Measurements from ENCODE around the gene TENT5C. TPM values are rescaled to one million over a fixed set of nuclear protein-coding genes. Genes with fewer than 3 reads are reported as not detected.

Gene TENT5C
- total RNA-seq, 2 experiments from 2014 or later, result 20.7 to 20.8 TPM

DNA sequence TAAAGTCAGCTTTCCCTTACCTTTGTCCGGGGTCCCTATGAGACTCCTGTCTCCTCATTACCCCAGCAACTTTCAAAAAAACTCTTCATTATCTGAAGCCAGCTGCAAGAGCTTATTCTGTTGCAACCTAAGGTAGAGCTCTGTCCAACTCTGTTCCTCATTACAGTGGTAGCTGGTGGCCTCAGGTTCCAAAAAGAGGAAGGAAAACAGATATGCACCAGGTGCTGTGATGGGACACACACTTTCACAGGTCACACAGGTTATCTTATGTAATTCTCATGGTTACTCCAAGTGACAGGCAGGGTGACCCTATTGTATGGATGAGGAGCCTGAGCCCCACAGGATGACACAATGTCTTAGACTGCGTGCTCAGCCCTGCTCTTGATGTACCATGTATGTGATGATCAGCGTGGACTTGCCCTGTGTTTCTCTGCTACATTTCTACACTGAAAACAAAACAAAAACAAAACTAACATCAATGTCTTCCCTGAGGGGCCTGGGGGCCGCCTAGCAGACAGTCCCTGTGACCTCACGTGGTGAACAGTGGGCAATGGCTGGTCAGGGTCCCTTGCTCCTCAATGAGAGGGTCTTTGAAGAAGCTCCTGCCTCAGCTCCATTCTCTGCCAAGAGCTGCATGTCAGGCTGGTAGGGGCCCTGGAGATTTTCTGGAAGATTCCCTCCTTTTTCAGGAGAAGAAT is 9.7 kb upstream of the TENT5C start:
- no peak for DNase-seq
- Mint-ChIP-seq H3K27ac (no peak overlapping the region), H3K4me1 (ENCODE audit: low read depth) (no peaks in the 10 kb centered on the region), H3K27me3 (ENCODE audit: low read depth) (peaks cover 11% of the 10 kb centered on the region), H3K9me3 (ENCODE audit: insufficient read depth) (no peaks in the 10 kb centered on the region), H3K4me3 (no peak overlapping the region), H3K36me3 (ENCODE audit: low read depth) (no peaks in the 10 kb centered on the region)
- ChIA-PET POLR2A (interaction anchor here (0.7 kb wide), 1 partner anchor 16 kb away, joined by 4 read pairs; no protein-coding TSS in a partner anchor), CTCF (interaction anchor here (2.5 kb wide), 1 partner anchor 61 kb away, joined by 13 read pairs; no protein-coding TSS in a partner anchor)
- no peak for ATAC-seq

GRCh38 chr1:117598489-117598888 is 7.4 kb upstream of the TENT5C start:
- no peaks in the 10 kb centered on the region for H3K36me3 Mint-ChIP-seq (ENCODE audit: low read depth)
- H3K27me3 Mint-ChIP-seq (ENCODE audit: low read depth), result peaks cover 17% of the 10 kb centered on the region
- ChIA-PET CTCF (no interaction called here), POLR2A (no interaction called here)
- ATAC-seq (no peak), DNase-seq (no peak)
- no peak overlapping the region for H3K4me3 Mint-ChIP-seq
- H3K9me3 Mint-ChIP-seq (ENCODE audit: insufficient read depth), result no peaks in the 10 kb centered on the region
- H3K27ac Mint-ChIP-seq, result no peak overlapping the region
- H3K4me1 Mint-ChIP-seq (ENCODE audit: low read depth), result no peaks in the 10 kb centered on the region

DNA sequence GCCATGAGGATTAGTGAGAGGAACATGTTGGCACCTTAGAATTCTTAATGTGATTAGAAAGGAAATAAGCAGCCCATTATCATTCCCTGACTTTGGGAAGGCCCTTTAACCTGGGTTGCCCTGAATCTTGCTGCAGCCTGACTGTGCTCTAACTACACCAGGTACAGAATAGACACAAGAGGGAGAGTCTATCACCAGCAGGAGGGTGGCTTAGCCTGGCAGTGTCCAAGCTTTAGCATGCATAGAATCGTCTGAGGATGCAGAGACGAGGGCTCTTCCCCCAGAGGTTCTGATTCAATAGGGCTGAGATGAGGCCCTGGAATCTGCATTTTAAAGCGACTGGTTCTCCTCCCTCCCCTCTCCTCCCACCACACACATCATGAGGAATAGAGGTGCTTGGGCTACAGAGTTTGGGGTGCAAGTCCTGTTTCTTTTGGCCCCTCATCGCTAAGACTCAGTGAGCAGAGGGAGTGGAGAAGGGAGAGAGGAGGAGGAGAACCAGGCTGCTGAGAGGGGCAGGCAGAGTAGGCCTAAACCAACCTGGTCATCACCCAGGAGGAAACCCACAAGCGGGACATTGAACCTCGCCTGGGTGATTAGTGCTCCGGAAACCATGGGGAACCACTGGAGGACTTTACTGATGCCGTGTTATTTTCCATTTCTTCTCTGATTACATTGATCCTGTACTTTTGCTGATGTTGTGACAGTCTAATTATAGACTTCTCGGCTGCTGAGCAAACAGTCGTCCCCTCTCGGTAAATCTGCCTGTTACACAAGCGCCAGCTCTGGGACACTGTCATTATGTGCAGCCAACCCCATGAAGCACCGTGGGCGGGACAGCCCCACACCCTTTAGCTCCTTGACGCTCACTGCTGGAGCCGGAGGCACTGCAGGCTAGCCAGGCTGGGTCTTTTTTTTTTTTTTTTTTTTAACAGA is 6.3 kb upstream of the TENT5C start:
- no peak for ATAC-seq
- peaks cover 20% of the 10 kb centered on the region for H3K27me3 Mint-ChIP-seq (ENCODE audit: low read depth)
- H3K4me3 Mint-ChIP-seq, result no peak overlapping the region
- peaks cover 1% of the 10 kb centered on the region for H3K4me1 Mint-ChIP-seq (ENCODE audit: low read depth)
- no peak for DNase-seq
- ChIA-PET CTCF (no interaction called here), POLR2A (no interaction called here)
- H3K36me3 Mint-ChIP-seq (ENCODE audit: low read depth), result no peaks in the 10 kb centered on the region
- H3K9me3 Mint-ChIP-seq (ENCODE audit: insufficient read depth), result no peaks in the 10 kb centered on the region
- no peak overlapping the region for H3K27ac Mint-ChIP-seq

DNA sequence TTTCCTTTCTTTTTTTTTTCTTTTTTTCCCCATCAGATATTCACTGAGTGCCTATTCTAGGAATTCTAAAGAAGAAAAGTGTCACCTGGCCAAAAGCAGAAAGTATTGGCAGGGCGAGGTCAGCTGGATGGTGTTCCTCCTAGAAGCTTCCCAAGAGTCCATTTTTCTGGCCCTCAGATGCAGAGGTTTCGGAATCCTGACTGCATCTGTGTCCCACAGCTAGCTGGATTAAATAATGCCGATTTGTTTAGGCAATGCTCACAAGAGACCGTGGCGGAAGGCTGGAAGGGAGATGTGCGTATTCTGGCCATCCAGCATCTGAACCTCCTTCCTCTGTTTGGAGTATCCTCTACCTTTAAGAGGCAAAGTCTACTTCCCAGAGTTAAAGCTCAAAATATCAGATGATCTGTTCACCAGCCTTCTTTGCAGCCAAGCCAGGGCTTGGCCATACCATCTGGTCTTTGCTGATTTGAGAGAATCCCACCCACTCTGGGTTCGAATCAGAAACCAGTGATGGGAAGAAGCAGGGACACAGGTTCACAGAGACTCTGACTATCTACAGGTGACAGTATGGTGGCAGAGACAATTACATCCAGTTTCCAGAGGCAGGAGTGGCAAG is 5.4 kb upstream of the TENT5C start:
- ChIA-PET CTCF (no interaction called here), POLR2A (interaction anchor here (0.5 to 0.7 kb wide), 2 partner anchors 16 to 325 kb away, joined by 3 read pairs; no protein-coding TSS in a partner anchor)
- no peaks in the 10 kb centered on the region for H3K36me3 Mint-ChIP-seq (ENCODE audit: low read depth)
- DNase-seq (no peak), ATAC-seq (no peak)
- no peaks in the 10 kb centered on the region for H3K9me3 Mint-ChIP-seq (ENCODE audit: insufficient read depth)
- no peak overlapping the region for H3K27ac Mint-ChIP-seq
- H3K4me3 Mint-ChIP-seq, result no peak overlapping the region
- H3K27me3 Mint-ChIP-seq (ENCODE audit: low read depth), result peaks cover 22% of the 10 kb centered on the region
- peaks cover 10% of the 10 kb centered on the region for H3K4me1 Mint-ChIP-seq (ENCODE audit: low read depth)

DNA sequence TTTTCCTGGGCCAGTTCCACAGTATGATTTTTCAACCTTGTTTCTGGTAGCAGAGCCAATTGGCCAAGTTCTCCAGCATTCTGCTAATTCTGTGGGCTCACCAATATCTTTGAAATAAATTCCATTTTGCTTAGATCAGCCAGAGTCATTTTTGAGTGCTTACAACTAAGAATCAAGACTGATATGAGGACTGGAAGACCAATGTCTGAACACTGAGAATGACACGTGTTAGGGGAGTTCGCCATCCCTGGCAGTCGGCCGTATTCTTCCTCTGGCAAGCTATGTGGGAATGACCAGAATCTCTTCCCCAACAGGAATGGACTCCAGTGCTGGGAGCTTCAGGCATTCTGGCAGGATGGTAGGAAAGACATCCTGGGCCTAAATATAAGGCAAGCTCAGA is 4.9 kb upstream of the TENT5C start:
- no peaks in the 10 kb centered on the region for H3K9me3 Mint-ChIP-seq (ENCODE audit: insufficient read depth)
- ATAC-seq, result no peak
- H3K27ac Mint-ChIP-seq, result no peak overlapping the region
- H3K4me1 Mint-ChIP-seq (ENCODE audit: low read depth), result peaks cover 12% of the 10 kb centered on the region
- H3K27me3 Mint-ChIP-seq (ENCODE audit: low read depth), result peaks cover 22% of the 10 kb centered on the region
- CTCF ChIA-PET, result interaction anchor here (0.7 to 1.0 kb wide), 2 partner anchors 66 to 142 kb away, joined by 3 read pairs; no protein-coding TSS in a partner anchor
- no peak for DNase-seq
- H3K36me3 Mint-ChIP-seq (ENCODE audit: low read depth), result no peaks in the 10 kb centered on the region
- H3K4me3 Mint-ChIP-seq, result no peak overlapping the region
- POLR2A ChIA-PET, result interaction anchor here (0.5 to 0.7 kb wide), 2 partner anchors 16 to 324 kb away, joined by 3 read pairs; no protein-coding TSS in a partner anchor

DNA sequence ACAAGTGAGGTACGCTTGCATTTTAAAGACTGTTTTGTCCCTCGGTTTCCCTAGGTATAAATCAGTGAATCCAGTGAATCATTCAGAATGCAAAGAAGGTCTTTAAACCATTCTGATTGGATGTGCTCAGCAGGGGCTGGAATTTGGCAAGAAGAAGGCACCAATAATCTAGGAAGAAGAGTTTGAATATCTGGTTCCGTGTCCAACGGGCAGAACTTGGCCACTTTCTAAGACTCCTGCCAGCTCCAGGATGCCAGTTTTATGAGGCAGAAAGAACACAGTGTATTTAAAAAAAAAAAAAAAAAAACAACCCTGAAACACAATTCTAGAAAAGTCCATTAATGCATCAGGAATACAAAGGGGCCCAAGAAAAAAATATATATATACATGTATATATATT is 3.0 kb upstream of the TENT5C start:
- Mint-ChIP-seq H3K27ac (no peak overlapping the region), H3K9me3 (ENCODE audit: insufficient read depth) (no peaks in the 10 kb centered on the region), H3K36me3 (ENCODE audit: low read depth) (peaks cover 5% of the 10 kb centered on the region), H3K4me3 (no peak overlapping the region), H3K4me1 (ENCODE audit: low read depth) (peaks cover 19% of the 10 kb centered on the region), H3K27me3 (ENCODE audit: low read depth) (peaks cover 17% of the 10 kb centered on the region)
- ChIA-PET POLR2A (no interaction called here), CTCF (interaction anchor here (0.7 kb wide), 1 partner anchor 71 kb away, joined by 3 read pairs; no protein-coding TSS in a partner anchor)
- DNase-seq (no peak), ATAC-seq (no peak)

- ChIA-PET POLR2A (interaction anchor here (1.0 to 3.2 kb wide), 9 partner anchors 9 to 71 kb away, joined by 3 to 37 read pairs (median 3); no protein-coding TSS in a partner anchor), CTCF (interaction anchor here (0.8 to 4.6 kb wide), 5 partner anchors 54 to 291 kb away, joined by 3 to 41 read pairs (median 21); no protein-coding TSS in a partner anchor)
- ATAC-seq, result peak; percentile 40
- H3K36me3 Mint-ChIP-seq (ENCODE audit: low read depth), result peaks cover 28% of the 10 kb centered on the region
- H3K27me3 Mint-ChIP-seq (ENCODE audit: low read depth), result peaks cover 15% of the 10 kb centered on the region
- peak overlapping the region; percentile 71 for H3K27ac Mint-ChIP-seq
- H3K4me1 Mint-ChIP-seq (ENCODE audit: low read depth), result peaks cover 43% of the 10 kb centered on the region
- H3K9me3 Mint-ChIP-seq (ENCODE audit: insufficient read depth), result no peaks in the 10 kb centered on the region
- DNase-seq, result no peak
- peak overlapping the region; percentile 97 for H3K4me3 Mint-ChIP-seq
These were observed 579 bp upstream of the TENT5C start for GRCh38 chr1:117605164-117605773.

DNA sequence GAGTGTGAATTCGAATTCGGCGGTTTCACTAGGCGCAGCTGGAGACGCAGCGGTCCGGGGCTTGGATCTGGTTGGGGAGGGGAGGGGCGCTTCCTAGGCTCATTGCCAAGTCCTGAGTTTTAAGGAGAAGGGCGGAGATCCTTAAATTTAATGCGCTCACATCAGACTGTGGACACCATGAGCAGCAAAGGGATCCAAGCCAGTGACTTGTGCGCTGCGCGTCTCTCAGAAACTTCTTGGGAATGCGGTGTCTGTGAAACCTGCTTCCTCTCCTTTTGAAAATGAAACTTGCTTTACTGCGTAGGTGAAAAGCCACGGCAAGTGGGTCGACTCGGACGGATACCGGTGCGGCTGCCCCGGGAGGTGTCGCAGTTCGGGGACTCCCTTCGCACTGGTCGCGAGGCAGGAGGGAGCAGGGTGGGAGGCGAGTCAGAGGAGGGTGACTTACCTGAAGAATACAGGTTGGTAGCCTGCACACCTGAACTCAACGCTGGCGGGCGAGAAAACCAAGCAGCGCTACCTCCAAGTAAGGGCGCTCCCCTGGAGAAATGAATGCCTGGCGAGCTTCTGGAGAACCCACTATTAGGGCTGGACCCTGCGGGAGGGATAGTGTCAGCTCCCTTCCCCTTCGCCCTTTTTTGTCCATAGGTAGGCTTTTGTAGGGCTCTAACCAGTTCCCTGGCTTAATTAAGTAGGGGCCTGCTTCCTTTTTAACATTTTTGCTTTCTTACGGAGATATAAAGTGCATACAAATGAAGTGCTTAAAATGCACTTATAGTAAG is 992 bp downstream of the TENT5C start:
- CTCF ChIA-PET, result interaction anchor here (0.8 to 4.6 kb wide), 21 partner anchors 12 to 1050 kb away, joined by 3 to 41 read pairs (median 5); no protein-coding TSS in a partner anchor
- Mint-ChIP-seq H3K27ac (peak overlapping the region; percentile 94), H3K9me3 (ENCODE audit: insufficient read depth) (no peaks in the 10 kb centered on the region), H3K27me3 (ENCODE audit: low read depth) (peaks cover 10% of the 10 kb centered on the region), H3K4me3 (peak overlapping the region; percentile 97), H3K36me3 (ENCODE audit: low read depth) (peaks cover 40% of the 10 kb centered on the region), H3K4me1 (ENCODE audit: low read depth) (peaks cover 54% of the 10 kb centered on the region)
- ATAC-seq (peak; percentile 18), DNase-seq (peak; percentile 72)
- POLR2A ChIA-PET, result interaction anchor here (0.6 to 3.2 kb wide), 23 partner anchors 8 to 323 kb away, joined by 3 to 37 read pairs (median 3); no protein-coding TSS in a partner anchor

DNA sequence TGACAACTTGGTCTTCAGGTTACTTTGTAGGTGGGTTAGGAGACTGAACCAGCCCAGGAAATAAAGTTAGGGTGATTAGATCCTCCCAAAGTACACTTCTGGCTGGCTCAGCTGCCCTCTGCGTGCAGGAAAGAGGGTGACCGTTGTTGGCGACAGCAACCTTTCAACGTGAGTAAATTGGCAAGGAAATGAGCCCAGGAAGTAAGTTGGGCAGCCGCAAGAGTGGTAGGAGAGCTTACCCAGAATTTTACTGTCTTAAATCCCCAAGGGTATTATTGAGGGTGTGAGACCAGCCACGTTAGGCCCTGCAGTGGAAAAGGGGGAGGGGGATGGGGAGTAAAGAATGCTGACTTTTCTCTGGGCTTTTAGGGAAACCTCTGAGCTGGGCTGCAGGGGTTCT is 1.6 kb downstream of the TENT5C start:
- Mint-ChIP-seq H3K9me3 (ENCODE audit: insufficient read depth) (no peaks in the 10 kb centered on the region), H3K4me1 (ENCODE audit: low read depth) (peaks cover 58% of the 10 kb centered on the region), H3K27me3 (ENCODE audit: low read depth) (peaks cover 8% of the 10 kb centered on the region), H3K36me3 (ENCODE audit: low read depth) (peaks cover 43% of the 10 kb centered on the region), H3K27ac (peak overlapping the region; percentile 94), H3K4me3 (peak overlapping the region; percentile 97)
- POLR2A ChIA-PET, result interaction anchor here (0.6 to 3.2 kb wide), 8 partner anchors 22 to 95 kb away, joined by 3 to 37 read pairs (median 3); no protein-coding TSS in a partner anchor
- DNase-seq (peak; percentile 70), ATAC-seq (peak; percentile 9)
- CTCF ChIA-PET, result interaction anchor here (0.8 to 4.6 kb wide), 22 partner anchors 11 to 1051 kb away, joined by 3 to 41 read pairs (median 5); no protein-coding TSS in a partner anchor

DNA sequence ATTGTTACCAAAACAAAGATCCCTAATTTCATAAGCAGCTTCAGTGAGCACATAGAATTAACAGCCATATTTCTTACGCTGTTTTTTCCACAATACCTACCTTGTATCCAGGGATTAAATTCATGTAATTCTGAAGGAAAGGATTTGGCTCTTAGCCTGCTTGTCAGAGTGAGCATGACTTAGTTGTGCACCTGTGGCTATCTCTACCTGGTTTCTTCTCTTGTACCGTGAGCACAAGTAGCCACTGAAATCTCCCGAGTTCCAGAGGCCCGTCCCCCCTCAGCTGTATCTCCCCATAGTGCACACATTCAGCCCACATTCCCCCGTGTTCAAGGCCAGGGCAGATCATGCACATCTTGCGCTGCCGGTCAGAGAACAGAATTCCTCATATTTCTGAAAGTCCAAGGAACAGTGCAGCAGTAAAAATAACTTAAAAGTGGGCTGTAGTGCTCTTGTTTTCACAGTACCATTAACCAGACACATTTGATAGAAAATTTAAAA is 2.3 kb downstream of the TENT5C start:
- Mint-ChIP-seq H3K4me3 (peak overlapping the region; percentile 97), H3K27ac (peak overlapping the region; percentile 70), H3K4me1 (ENCODE audit: low read depth) (peaks cover 65% of the 10 kb centered on the region), H3K27me3 (ENCODE audit: low read depth) (peaks cover 6% of the 10 kb centered on the region), H3K36me3 (ENCODE audit: low read depth) (peaks cover 49% of the 10 kb centered on the region), H3K9me3 (ENCODE audit: insufficient read depth) (no peaks in the 10 kb centered on the region)
- ATAC-seq (no peak), DNase-seq (no peak)
- ChIA-PET CTCF (interaction anchor here (0.8 to 4.6 kb wide), 19 partner anchors 10 to 1051 kb away, joined by 3 to 41 read pairs (median 6); no protein-coding TSS in a partner anchor), POLR2A (interaction anchor here (1.1 to 3.2 kb wide), 4 partner anchors 21 to 51 kb away, joined by 3 to 37 read pairs (median 21); no protein-coding TSS in a partner anchor)
